Activated T-cell treated with anti-CD3 and anti-CD28 coated beads, Interleukin-2, amount 50 U/mL, for 1 hour (primary cell): ENCODE results near the gene DSCAML1.
"Not testable (repeated sequence)": the region's sequence is repeated elsewhere in the genome, so short reads cannot be mapped to it uniquely, and the experiment has no call there.

Experiments
- DNase-seq: peaks from one replicate; pipeline ENCODE4 v3.0.0-alpha.2; 2020

The DSCAML1 gene

DNA sequence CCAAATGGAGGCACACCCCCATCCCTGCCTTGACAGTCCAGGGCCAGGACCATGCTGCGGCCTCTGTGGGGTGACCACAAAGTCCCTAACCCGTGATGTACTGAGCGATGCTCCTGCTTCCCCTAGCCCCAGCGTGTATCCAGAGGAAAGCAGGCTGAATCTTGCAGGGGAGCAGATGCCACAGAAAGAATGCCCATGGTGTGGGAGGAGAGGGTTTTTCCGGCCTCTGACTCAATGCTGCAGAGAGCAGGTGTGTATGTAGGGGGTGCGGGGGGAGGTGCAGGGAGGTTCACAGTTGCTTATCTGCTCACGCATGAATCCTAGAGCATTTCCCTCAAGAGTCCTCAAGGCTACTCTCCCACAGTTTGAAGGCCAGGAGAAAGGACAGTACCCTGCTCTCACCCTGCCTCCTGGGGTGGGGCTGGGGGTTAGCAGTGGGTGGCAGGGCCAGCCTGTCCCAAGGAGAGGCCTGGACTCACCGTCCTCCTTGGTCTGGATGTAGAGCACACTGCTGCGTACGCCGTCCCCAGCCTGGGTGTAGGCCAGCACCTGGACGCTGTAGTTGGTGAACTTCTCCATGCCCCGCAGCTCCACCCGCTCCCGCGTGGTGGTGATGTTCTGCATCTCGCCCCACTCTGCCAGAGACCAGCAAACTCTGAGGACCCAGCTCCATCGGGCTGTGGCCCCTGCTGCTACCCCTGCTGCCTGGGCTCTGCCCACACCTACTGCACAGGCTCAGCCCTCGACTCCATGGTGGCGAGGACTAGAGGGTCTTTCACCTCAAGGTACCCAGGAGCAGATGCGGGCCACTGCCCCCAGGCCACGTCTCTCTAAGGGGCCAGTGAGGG lies 338.5 kb downstream of the DSCAML1 start:
- no peak for DNase-seq

GRCh38 chr11:117457835-117458234 lies 339.2 kb downstream of the DSCAML1 start:
- no peak for DNase-seq

GRCh38 chr11:117457031-117457785 lies 339.8 kb downstream of the DSCAML1 start:
- DNase-seq = no peak

DNA sequence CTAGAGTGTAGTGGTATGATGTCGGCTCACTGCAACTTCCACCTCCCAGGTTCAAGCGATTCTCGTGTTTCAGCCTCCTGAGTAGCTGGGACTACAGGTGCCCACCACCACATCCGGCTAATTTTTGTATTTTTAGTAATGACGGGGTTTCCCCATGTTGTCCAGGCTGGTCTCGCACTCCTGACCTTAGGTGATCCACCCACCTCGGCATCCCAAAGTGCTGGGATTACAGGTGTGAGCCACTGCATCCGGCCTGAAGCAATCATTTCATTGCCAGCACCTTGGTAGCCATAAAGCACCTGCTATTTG lies 340.3 kb downstream of the DSCAML1 start:
- not testable (repeated sequence) for DNase-seq

- no peak for DNase-seq
These were observed 340.8 kb downstream of the DSCAML1 start for GRCh38 chr11:117456027-117456720.

DNA sequence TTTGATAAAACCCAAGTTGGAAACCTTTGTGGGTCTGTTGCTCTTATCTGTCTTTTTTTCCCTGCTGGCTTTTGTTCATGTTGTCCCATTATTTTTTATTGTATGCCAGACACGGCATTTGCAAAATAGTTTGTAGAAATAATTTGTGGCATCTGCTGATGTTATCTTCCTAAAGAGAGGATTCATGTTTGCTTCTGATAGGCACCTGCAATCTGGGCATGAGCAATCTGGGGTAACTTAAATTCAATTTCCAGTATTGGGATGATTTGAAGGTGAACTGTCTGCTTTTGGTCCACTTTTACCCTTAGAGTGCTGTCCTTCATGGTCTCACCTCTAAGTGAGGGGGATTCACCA lies 342.5 kb downstream of the DSCAML1 start:
- no peak for DNase-seq

- DNase-seq = no peak
These were observed 343.0 kb downstream of the DSCAML1 start for GRCh38 chr11:117453886-117454563.

GRCh38 chr11:117449111-117449693 lies 347.8 kb downstream of the DSCAML1 start:
- no peak for DNase-seq

DNA sequence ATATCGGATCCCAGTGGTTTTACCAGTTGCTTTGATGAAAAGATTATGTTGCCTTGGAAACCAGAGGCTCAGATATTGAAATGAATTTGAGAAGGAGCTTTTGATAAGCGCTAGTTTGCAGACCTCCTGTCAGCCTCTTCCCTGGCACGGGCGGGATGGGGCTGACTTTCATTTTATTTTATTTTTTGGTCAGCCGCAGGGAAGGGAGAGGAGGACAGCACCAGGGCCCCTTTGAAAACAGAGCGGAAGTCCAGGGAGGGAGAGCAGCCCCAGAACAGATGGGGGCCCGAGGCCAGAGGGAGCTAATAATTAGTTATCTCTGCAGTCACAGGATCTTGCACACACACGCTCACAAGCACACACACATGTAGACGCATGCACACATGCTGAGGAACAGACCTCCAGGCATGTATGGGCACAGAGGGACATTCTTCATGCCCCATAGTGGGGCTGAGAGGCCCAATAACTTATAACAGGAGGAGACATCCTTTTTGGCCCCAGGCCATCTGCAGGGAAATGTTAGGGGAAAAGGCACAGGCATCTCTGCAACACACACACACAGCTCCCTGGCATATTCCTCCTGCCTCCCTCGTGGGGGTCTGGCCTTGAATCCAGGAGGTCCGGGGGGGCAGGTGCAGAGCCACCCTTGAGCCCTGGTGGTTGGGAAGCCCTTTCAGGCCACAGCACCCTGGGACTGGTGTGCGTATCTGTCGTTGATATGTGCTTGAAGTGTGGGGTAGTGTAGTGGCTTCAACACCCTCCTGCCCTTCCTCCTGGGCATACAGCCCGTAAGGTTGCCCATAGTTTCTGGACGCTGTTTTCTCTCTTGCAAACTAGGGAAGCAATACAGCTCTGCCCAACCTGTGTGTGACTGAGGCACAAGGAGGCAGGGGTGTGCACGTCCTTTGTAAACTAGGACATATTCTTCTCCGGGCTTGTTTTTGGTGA lies 352.0 kb downstream of the DSCAML1 start:
- no peak for DNase-seq

DNA sequence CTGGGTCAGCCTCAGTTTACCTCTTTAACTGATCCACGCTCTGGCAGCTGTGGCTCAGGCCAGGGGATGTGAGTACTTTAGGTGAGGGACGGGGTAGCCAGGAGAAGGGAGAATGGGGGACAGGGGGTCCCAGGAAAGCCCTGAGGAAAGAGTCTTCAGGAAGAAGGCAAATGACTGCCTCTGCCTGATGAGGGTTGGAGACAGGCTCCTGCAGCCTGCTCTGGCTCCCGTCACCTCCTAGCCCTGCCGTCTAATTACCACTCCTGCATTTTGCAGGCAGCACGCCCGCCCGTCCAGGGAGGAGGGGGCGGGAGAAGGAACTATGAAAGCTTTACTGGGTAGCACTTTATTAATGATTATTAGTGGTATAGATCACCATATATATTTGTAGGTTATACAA lies 352.8 kb downstream of the DSCAML1 start:
- DNase-seq = no peak

DNA sequence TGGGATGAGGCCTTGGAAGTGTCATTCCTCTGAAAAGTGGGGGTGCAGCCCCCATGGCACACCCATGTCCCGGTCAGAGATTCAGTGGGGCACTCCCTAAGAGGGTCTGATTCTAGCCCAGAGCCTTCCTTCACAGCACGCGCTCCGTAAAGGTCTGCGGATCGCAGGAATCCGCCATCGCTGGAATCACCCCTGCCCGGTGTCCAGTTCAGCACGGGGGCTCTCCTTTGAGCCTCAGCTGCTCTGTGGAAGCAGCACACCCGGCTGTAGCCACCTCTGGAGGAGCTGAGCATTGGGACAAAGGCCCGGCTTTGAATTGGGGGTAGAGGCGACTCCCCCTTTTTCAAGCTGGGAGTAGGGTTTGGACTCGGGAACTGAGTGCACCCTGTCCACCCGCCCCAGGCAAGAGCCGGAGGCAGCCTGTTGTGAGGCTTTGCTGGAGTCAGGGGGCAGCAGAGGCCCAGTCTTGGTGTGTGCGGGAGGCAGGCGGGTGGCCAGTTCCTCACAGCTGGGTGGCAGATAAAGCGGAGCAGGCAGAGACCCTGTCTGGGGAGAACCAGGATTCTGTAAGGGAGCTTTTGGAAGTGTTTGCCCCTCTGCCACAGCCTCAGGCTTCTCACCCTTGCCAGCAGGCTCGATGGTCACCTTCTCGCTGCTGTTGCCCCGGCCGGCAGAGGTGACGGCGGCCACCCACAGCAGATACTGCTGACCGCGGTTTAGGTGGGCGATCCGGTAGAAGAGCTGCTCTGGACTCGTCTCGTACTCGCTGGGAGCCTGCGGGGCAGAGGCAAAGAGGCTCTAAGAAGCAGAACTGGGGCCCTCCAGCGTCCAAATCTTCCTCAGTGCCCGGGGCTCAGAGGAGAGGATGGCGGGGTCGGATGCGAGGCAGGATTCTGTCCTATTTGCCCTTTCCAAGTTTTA lies 353.5 kb downstream of the DSCAML1 start:
- no peak for DNase-seq

GRCh38 chr11:117442869-117443239 lies 354.2 kb downstream of the DSCAML1 start:
- DNase-seq = no peak

DNA sequence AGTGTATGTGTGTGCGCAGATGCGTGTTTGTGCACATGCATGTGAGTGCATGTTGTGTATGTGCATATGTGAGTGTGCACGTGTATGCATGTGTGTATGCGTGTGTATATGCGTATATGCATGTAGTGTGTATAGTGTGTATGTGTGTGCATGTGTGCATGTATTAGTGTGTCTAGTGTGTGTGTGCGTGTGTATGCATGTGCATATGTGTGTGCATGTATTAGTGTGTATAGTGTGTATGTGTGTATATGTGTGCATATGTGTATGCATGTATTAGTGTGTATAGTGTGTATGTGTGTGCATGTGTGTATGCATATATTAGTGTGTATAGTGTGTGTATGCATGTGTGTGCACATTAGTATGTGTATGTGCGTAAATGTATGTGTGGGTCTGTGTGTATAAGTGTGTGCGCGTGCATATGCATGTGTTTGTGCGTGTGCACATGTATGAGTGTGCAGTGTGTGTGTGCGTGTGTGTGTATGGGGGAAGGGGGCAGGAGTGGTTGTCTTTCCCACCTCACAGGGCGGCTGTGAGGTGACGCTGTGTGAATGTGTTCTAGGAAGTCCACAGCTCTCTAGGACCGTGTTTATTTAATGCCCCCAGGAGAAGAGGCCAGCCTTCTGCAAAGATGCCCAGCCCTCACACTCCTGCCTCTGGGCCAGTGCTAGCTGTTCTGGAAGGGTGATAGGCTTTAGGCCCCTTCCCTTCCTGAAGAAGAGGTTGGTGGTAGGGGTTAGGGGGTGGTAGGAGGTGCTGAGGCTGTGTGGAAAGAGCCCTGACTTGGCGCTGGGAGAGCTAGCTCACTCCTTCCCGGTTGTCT lies 354.8 kb downstream of the DSCAML1 start:
- DNase-seq = no peak

GRCh38 chr11:117441146-117441975 lies 355.7 kb downstream of the DSCAML1 start:
- no peak for DNase-seq

- DNase-seq = no peak
These were observed 356.8 kb downstream of the DSCAML1 start for GRCh38 chr11:117440258-117440657.

- DNase-seq = no peak
These were observed 357.8 kb downstream of the DSCAML1 start for GRCh38 chr11:117439256-117439655.

GRCh38 chr11:117438371-117439000 lies 358.5 kb downstream of the DSCAML1 start:
- DNase-seq = no peak

DNA sequence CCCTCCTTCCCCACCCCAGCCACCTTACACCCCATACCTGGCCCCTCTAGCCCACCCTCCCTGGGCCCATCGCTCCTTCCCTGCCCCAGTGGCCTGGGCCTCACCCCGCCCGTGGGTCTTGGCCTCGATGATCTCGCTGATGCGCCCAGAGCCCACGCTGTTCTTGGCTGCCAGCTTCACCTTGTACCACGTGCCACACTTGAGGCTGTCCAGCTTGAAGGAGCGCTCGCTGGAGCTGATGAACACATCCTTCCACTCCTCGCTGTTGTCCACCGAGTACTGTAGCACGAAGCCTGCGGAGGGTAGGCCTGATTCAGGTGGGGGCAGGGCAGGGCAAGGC lies 359.3 kb downstream of the DSCAML1 start:
- DNase-seq = no peak
